Motor neuron (in vitro differentiated cells): ENCODE measurements around the gene PAK1IP1. TPM values are rescaled to one million over a fixed set of nuclear protein-coding genes. Genes with fewer than 3 reads are reported as not detected.

Experiments
- ATAC-seq, 8 experiments: fragments of 200-7000 bp; cut with Tn5 transposase; replicated peaks in 6 of 8; 2 replicates each; pipeline ENCODE4 v1.8.0; 2021; ENCODE audit warnings: mild to moderate bottlenecking in 8 of 8, moderate library complexity in 8 of 8
- H3K27ac ChIP-seq, 2 donors: fragments of 250-450 bp; sonication (Bioruptor Pico); 2 replicates each; pipeline ENCODE4 v1.9.0; 2021; ENCODE audit warnings: antibody characterized with exemption in 2 of 2, mild to moderate bottlenecking in 2 of 2, moderate library complexity in 1 of 2
- H3K4me1 ChIP-seq, 2 donors: fragments of 250-450 bp; sonication (Bioruptor Pico); replicated peaks in 1 of 2; 2 replicates each; pipeline ENCODE4 v1.6.1; 2021; ENCODE audit warnings: antibody characterized with exemption in 2 of 2, mild to moderate bottlenecking in 2 of 2, moderate library complexity in 1 of 2
- H3K4me3 ChIP-seq, 5 donors: fragments of 250-450 bp; sonication (Bioruptor Pico); 2 replicates each; pipeline ENCODE4 v1.9.0; 2021; ENCODE audit warnings: antibody characterized with exemption in 5 of 5, mild to moderate bottlenecking in 5 of 5, moderate library complexity in 4 of 5
- WGBS, 10 experiments: fragments of 450-650 bp; shearing (Covaris generic); methylation state at CpG; one replicate each; pipeline ENCODE4 v1.0.0; 2022; 5-methylcytosine and 5-hydroxymethylcytosine counted together
- in situ Hi-C, 9 experiments: fragments of 400-800 bp; cut with MboI; loops; one replicate each; pipeline ENCODE4 v1.15.0; 2021; ENCODE audit warnings: low sequenced_read_pairs in 9 of 9, low pct_unique_long_range_greater_than_20kb in 2 of 9; ENCODE audit not compliant: unreplicated experiment in 9 of 9
- total RNA-seq, 8 experiments: library from RNA; unstranded; fragments of 300-600 nt; gene quantifications; 2 replicates each; pipeline versions ENCODE4 v1.2.3 to v1.2.4, GENCODE V29; 2022

Gene PAK1IP1
- total RNA-seq, 8 experiments from 2014 or later: 21.5 to 28.3 (median 25.8) TPM

GRCh38 chr6:10756085-10756484 is 61.3 kb downstream of the PAK1IP1 start:
- in situ Hi-C loops: no loop called here
- 80 to 100% (median 100%) methylated on average over 1 of the region's 1 CpG; no CpG with 5 or more reads in 2 of the 10 experiments for WGBS, 10 experiments

More at GRCh38 chr6:10756085-10756484, 61.3 kb downstream of the PAK1IP1 start:
- Histone ChIP-seq H3K4me3 (no peak overlapping the region), H3K27ac (no peak overlapping the region), H3K4me1 (peaks cover 0 to 2% of the 10 kb centered on the region in 2 donors)
- ATAC-seq: no peak

Other genes with a start within 250 kb of the PAK1IP1 start
- 10 to 100 TPM in 4 of 8 experiments, 1 to 10 TPM in 3, under 1 TPM in 1; 0.51 to 19.7 (median 8.0) TPM for gene GCNT2, start 173.6 kb upstream of the PAK1IP1 start, total RNA-seq
- 10 to 100 TPM in 4 of 8 experiments, 1 to 10 TPM in 2, not detected in 2; 3.6 to 15.7 (median 11.3) TPM for gene C6orf52, start 356 bp upstream of the PAK1IP1 start, total RNA-seq
- 100 to 1,000 TPM in 7 of 8 experiments, 10 to 100 TPM in 1; 84.9 to 199 (median 119) TPM for gene TMEM14C, start 28.1 kb downstream of the PAK1IP1 start, total RNA-seq
- 100 to 1,000 TPM in 4 of 8 experiments, 10 to 100 TPM in 4; 63.6 to 133 (median 99.1) TPM for gene TMEM14B, start 52.8 kb downstream of the PAK1IP1 start, total RNA-seq
- gene MAK, start 143.6 kb downstream of the PAK1IP1 start, total RNA-seq: 1 to 10 TPM in 4 of 8 experiments, under 1 TPM in 4; 0.25 to 5.1 (median 0.87) TPM
- under 1 TPM in 6 of 8 experiments, not detected in 2; 0.13 to 0.57 (median 0.20) TPM for gene GCM2, start 187.1 kb downstream of the PAK1IP1 start, total RNA-seq
- gene SYCP2L, start 192.1 kb downstream of the PAK1IP1 start, total RNA-seq: 1 to 10 TPM in 7 of 8 experiments, not detected in 1; 1.0 to 3.3 (median 2.5) TPM